Right atrium auricular region (tissue), 2 donors: Measurements from ENCODE around the gene TRIM2. TPM values are rescaled to one million over a fixed set of nuclear protein-coding genes. Genes with fewer than 3 reads are reported as not detected.
A peak's percentile ranks its signal among the peaks of the same experiment; 100 is the strongest.

Experiments
- DNase-seq: peaks from one replicate; pipeline ENCODE4 v3.0.0-alpha.2; 2019; ENCODE audit warnings: low spot score
- H3K27ac ChIP-seq, 2 donors: fragments of 200-600 bp; sonication (generic); 1 replicate in 1 of 2; 2 replicates in 1 of 2; pipeline ENCODE4 v1.5.1; 2016 to 2019
- H3K27me3 ChIP-seq, 2 donors: fragments of 200-600 bp; sonication (generic); one replicate each; pipeline versions ENCODE4 v1.5.1 to v1.6.0; 2017 to 2019
- H3K36me3 ChIP-seq: fragments of 200-600 bp; sonication (generic); one replicate; pipeline ENCODE4 v1.5.1; 2016
- H3K4me1 ChIP-seq, 2 donors: fragments of 200-600 bp; sonication (generic); one replicate each; pipeline versions ENCODE4 v1.5.1 to v1.6.0; 2017 to 2019
- H3K4me3 ChIP-seq, 2 donors: fragments of 200-600 bp; sonication (generic); 1 replicate in 1 of 2; 2 replicates in 1 of 2; pipeline ENCODE4 v1.5.1; 2017 to 2019; ENCODE audit warnings: mild to moderate bottlenecking in 1 of 2, moderate library complexity in 1 of 2
- H3K9me3 ChIP-seq, 2 donors: fragments of 200-600 bp; sonication (generic); one replicate each; pipeline ENCODE4 v1.5.1; 2019
- CTCF ChIP-seq, 2 donors: fragments of 200-600 bp; sonication (generic); IDR thresholded peaks; one replicate each; pipeline ENCODE4 v1.5.1; 2019; ENCODE audit warnings: antibody characterized with exemption in 2 of 2
- total RNA-seq, 2 donors: library from RNA; depleted of rRNA; stranded (reverse); fragments of >200 nt; gene quantifications; one replicate each; pipeline ENCODE4 v1.1.0, GENCODE V29; 2016

Gene TRIM2
- total RNA-seq, 2 donors from 2014 or later, result 17.7 to 29.9 TPM

GRCh38 chr4:153227469-153228075 is 23.3 kb downstream of the TRIM2 start:
- no peak overlapping the region for H3K27ac ChIP-seq
- peaks cover 0 to 55% of the 10 kb centered on the region in 2 donors for H3K4me1 ChIP-seq
- TF ChIP-seq CTCF (IDR thresholded peaks at IDR 0.05), result no peak

GRCh38 chr4:153228512-153229140 is 24.4 kb downstream of the TRIM2 start:
- Histone ChIP-seq H3K9me3 (no peaks in the 10 kb centered on the region), H3K4me1 (peaks cover 0 to 60% of the 10 kb centered on the region in 2 donors), H3K4me3 (no peak overlapping the region), H3K27ac (no peak overlapping the region), H3K36me3 (no peaks in the 10 kb centered on the region), H3K27me3 (no peaks in the 10 kb centered on the region)
- DNase-seq, result no peak
- TF ChIP-seq CTCF (IDR thresholded peaks at IDR 0.05), result no peak

More at GRCh38 chr4:153227469-153228075, 23.3 kb downstream of the TRIM2 start:
- H3K27me3 ChIP-seq, result no peaks in the 10 kb centered on the region
- no peak overlapping the region for H3K4me3 ChIP-seq
- H3K9me3 ChIP-seq, result no peaks in the 10 kb centered on the region
- DNase-seq, result no peak
- H3K36me3 ChIP-seq, result no peaks in the 10 kb centered on the region

- Histone ChIP-seq H3K4me3 (no peak overlapping the region), H3K36me3 (no peaks in the 10 kb centered on the region), H3K27ac (no peak overlapping the region), H3K27me3 (no peaks in the 10 kb centered on the region), H3K9me3 (no peaks in the 10 kb centered on the region), H3K4me1 (peaks cover 0 to 60% of the 10 kb centered on the region in 2 donors)
- TF ChIP-seq CTCF (IDR thresholded peaks at IDR 0.05), result no peak
- no peak for DNase-seq
Observed at GRCh38 chr4:153229545-153229944, 25.3 kb downstream of the TRIM2 start.

- Histone ChIP-seq H3K27me3 (no peaks in the 10 kb centered on the region), H3K4me1 (peaks cover 0 to 45% of the 10 kb centered on the region in 2 donors), H3K4me3 (no peak overlapping the region), H3K27ac (no peak overlapping the region), H3K36me3 (no peaks in the 10 kb centered on the region), H3K9me3 (no peaks in the 10 kb centered on the region)
- no peak for DNase-seq
- peak in 1 of 2 donors; percentile 51 for TF ChIP-seq CTCF (IDR thresholded peaks at IDR 0.05)
Observed at GRCh38 chr4:153232768-153233167, 28.5 kb downstream of the TRIM2 start.

- no peaks in the 10 kb centered on the region for H3K9me3 ChIP-seq
- no peak for DNase-seq
- H3K27ac ChIP-seq, result no peak overlapping the region
- H3K27me3 ChIP-seq, result no peaks in the 10 kb centered on the region
- no peaks in the 10 kb centered on the region for H3K36me3 ChIP-seq
- no peak overlapping the region for H3K4me3 ChIP-seq
- TF ChIP-seq CTCF (IDR thresholded peaks at IDR 0.05), result no peak
- H3K4me1 ChIP-seq, result peaks cover 0 to 34% of the 10 kb centered on the region in 2 donors
Observed at GRCh38 chr4:153233761-153234371, 29.6 kb downstream of the TRIM2 start.
